ENCODE data around the gene DIDO1.

DNA sequence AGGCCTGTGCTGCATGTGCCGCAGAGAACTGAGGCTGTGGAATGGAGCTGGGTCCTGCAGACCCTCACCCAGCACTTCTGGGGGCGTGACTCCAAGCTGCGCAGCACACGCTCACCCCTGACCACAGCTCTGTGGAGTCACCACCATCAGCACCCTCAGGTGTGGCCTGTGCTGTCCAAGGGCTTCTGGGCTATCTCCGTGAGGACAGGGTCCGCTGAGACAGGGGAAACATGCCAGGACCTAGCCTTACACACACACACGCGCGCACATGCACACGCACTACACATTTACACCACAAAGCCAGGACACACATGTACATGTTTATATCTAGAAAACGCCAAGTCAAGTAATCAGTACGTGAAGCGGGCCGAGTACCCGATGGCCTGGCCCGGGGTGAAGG, 37.9 kb downstream of the DIDO1 start:
- TF ChIP-seq, protein P1, sequence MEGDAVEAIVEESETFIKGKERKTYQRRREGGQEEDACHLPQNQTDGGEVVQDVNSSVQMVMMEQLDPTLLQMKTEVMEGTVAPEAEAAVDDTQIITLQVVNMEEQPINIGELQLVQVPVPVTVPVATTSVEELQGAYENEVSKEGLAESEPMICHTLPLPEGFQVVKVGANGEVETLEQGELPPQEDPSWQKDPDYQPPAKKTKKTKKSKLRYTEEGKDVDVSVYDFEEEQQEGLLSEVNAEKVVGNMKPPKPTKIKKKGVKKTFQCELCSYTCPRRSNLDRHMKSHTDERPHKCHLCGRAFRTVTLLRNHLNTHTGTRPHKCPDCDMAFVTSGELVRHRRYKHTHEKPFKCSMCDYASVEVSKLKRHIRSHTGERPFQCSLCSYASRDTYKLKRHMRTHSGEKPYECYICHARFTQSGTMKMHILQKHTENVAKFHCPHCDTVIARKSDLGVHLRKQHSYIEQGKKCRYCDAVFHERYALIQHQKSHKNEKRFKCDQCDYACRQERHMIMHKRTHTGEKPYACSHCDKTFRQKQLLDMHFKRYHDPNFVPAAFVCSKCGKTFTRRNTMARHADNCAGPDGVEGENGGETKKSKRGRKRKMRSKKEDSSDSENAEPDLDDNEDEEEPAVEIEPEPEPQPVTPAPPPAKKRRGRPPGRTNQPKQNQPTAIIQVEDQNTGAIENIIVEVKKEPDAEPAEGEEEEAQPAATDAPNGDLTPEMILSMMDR (IDR thresholded peaks at IDR 0.05; ENCODE audit: low read length): no peak
- TF ChIP-seq EZH2phosphoT487 (IDR thresholded peaks at IDR 0.05; ENCODE audit: low read length) (no peak), EZH2 (optimal IDR thresholded peaks at IDR 0.05; ENCODE audit: low read depth, low read length) (no peak)
